GM11168 (cell line): Measurements from ENCODE around the gene JTB.

Experiments
- in situ Hi-C: fragments of 300-500 bp; cut with MboI; formaldehyde crosslinking; loops from one replicate; pipeline ENCODE4 v1.12.0; 2022; ENCODE audit warnings: low sequenced_read_pairs; ENCODE audit not compliant: unreplicated experiment

JTB gene

DNA sequence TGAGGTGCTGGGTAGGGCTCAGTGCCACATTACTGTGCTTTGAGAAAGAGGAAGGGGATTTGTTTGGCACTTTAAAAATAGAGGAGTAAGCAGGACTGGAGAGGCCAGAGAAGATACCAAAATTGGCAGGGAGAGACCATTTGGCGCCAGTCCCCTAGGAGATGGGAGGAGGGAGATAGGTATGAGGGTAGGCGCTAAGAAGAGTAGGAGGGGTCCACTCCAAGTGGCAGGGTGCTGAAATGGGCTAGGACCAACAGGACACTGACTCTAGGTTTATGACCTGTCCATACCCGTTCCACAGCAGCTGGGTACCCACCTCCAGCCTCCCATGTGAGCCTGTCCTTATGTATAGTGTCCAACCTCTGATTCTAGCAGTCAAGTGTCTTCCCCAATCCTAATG is 18.0 kb downstream of the JTB start:
- in situ Hi-C loops: no loop called here

DNA sequence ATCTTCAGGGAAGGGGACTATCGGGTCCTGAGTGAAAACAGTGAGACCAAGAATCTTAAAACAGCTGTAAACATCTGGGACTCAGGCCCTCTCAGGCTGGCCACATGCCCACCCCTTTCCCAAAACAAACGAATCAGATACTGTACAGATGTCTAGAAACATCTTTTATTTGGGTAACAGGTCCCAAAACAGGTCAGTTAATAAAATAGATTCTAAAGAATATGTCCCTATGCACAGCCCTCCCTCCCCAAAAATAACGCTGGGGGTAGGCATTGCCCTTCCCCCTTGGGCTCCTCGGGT is 18.6 kb downstream of the JTB start:
- in situ Hi-C loops: no loop called here

DNA sequence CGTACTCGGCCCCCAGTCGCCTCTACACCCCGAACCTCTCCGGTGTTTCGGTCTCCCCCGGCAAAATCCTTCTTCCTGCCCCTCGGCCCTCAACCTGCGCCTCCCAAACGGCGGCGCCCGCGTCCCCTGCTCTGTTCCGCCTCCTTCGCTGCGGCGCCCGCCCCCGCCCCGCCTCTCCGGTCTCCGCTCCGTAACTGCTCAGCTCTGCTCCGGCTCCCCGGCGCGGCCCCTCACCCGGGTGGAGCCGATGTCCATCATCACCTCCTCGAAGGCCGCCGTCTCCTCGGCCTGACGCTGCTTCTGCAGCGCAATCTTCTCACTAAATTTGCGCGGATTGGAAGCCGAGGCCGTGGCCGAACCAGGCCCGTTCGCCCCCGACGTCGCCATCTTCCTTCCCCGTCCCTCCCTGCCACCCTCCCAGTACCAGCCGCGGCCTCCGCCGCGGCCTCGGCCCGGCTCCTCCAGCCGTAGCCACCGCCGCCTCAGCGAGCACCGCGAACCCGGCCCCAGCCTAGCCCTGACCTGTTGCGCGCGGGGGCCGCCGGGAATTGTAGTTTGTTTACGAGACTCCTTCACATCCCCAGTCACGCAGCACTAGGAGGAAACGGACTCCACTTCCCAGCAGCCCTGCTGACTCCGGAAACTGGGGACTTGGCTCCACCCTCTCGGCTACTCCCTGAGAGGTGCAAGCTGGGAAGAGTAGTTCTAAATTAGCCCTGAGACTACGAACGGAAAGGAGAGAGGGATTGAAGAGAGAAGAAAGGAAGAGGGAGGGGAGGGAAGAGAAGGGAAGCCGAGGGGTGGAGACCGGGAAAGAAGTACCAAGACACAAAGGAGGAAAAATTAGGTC is 19.1 kb downstream of the JTB start, which contains the start of gene CRTC2:
TSS of gene CRTC2 (minus strand) at position 502 of the 850 bp plus-strand sequence. CDS start at position 387, 115 bp downstream.
- in situ Hi-C loops: no loop called here

DNA sequence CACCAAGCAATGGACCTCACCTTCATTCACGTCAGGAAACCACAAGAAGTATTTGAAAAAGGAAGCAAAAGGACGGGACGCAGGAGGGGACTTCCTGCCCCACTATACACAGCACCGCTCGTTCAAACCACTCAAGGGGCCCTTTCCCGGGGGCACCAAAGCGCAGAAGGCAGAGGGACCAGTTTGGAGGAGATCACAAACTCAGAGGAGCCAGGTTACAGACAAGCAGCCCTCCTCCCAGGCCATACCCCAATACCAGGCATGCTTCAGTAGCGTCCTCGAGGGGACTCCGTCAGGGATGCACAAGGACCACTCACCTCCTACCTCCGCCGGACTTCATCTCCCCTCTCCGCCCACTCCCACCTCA is 19.7 kb downstream of the JTB start:
- in situ Hi-C loops: no loop called here

DNA sequence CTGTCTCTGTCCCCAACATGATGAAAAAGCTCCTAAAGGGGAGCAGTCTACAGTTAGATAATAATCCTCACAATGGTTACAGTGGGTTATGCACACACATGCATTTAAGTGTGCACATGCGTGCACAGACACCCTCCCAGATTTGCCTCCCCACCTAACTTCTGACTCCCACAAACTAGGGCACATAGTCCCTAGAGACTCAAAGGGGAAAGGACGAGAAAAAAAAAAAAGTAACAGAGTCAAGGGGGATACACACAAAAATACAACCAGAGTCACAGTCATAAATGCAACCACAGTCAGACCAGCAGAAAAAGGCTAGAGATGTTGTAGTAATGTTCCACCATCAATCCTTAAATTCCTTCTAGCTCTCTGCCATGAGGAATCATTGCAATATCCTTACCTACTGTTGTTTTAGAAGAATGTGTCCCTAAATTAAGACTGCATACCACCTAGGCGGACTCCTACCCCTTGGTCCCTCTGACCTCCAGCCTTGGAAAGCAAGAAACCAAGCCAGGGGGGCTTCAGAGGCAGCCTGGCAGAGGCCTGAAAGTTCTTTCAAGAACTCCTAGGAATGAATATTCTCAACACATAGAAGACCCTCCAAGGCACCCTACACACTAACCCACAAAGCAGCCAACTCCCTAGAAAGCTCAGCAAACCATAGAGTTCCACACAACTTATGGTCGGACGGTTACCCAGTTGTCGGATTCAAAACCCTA is 20.3 kb downstream of the JTB start:
- in situ Hi-C loops: no loop called here

DNA sequence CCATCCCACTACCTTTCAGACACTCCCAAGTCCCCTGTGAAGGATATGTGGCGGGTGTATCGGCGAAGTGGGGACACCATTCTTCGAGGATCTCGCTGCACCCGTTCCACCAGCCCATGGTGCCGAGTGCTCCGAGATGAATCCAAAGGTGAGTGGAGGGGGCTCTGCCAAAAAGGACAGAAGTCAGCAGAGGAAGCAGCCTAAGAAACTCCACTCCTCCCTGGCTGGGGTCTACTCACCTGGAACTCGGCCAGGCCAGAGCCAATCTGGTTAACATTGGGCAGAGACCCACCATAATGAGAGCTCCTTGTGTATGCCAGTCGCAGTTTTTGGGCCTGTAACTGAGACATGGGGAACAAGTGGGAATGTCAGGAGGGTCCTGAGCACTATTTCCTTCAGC is 22.6 kb downstream of the JTB start:
- in situ Hi-C loops: no loop called here

DNA sequence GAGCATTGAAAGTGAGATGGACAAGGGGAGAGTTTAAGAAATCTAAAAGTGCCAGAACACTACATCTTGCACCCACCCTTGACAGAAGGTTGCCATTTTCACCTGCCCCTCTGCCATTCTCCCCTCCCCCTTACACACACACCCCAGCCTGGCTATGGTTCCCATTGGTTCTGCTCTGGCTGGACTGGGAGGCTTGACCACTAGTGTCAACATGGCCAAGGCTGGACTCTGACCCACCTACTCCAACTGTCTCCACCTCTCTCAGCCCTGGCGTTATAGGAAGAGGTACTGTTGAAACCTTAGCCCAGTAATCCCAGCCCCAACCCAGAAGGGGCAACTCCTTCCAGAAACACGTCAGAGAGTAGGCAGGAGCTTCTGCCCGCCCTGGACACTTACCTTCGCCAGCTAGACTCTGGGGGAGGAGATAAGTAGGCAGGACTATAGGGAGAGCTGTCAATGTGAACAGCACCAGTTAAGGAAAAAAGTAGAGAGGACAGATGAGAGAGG is 23.6 kb downstream of the JTB start:
- in situ Hi-C loops: no loop called here

DNA sequence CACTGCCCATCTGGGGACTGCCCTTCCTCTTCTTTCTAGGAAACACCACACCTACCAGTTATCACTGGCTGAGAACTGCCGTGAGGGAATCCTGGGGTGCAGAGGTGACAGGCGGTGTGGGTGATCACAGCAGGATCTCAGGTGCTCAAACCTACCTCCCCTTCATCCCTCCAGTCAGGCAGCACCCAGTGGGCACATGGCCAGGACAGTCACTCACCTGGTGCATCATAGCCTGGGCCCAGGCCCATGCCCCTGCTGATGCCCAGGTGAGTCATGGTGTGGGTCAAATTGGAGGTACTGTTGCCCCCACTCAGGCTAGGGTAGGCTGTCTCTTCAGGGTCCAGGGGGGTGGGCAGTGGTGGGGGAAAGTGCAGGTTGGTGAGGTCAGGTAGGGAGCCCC is 25.7 kb downstream of the JTB start:
- in situ Hi-C loops: no loop called here

DNA sequence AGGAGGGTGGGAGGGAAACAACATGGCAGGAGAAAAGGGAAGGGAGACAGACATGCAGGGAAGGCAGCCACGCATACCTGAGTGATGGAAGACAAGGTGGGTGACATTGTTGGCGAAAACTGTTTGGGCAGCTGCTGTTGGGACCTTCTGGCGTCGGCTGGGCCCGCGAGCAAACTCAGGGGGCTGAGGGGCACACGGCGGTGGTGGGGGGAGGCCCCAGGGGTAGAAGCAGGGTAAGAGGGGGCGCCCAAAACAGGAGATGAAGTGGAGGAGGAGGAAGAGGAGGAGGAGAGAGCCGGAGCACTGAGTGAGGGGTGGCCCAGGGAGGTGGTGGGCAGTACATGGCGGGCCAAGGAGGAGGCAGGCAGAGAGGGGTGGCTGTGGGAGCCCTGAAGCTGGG is 26.3 kb downstream of the JTB start:
- in situ Hi-C loops: no loop called here

DNA sequence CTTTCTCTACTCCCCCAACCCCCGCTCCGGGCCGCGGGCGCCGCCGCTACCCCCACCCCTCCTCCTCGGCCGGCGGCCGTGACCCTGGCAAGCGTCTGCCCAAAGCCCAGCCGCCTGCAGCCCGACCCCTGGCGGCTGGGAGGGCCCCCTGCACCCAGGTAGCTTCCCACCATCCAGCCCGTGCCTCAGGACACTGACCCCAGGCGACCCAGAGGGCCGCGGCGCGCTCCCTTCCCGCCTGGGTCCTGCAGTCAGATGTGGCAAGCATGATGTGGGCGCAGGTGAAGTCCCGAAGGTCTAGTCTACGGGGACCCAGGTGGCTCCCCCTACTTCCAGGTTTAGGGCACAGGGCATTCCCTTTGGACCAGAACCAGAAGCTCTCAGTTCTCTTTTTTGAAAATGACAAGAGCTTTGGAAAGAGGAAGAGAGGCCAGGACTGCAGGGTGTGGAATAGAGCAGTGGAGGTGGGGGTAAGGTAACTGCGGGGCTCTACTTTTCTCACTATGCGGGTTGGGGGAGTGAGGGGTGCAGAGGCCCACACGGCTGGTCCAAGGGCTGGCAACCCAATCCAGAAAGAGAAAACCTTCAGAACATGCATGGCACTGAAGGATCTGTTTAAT is 30.7 kb downstream of the JTB start, which contains the start of gene DENND4B:
TSS of gene DENND4B (minus strand) at position 97 of the 620 bp plus-strand sequence. CDS start 2,344 bp downstream, outside the sequence.
- in situ Hi-C loops: no loop called here

DNA sequence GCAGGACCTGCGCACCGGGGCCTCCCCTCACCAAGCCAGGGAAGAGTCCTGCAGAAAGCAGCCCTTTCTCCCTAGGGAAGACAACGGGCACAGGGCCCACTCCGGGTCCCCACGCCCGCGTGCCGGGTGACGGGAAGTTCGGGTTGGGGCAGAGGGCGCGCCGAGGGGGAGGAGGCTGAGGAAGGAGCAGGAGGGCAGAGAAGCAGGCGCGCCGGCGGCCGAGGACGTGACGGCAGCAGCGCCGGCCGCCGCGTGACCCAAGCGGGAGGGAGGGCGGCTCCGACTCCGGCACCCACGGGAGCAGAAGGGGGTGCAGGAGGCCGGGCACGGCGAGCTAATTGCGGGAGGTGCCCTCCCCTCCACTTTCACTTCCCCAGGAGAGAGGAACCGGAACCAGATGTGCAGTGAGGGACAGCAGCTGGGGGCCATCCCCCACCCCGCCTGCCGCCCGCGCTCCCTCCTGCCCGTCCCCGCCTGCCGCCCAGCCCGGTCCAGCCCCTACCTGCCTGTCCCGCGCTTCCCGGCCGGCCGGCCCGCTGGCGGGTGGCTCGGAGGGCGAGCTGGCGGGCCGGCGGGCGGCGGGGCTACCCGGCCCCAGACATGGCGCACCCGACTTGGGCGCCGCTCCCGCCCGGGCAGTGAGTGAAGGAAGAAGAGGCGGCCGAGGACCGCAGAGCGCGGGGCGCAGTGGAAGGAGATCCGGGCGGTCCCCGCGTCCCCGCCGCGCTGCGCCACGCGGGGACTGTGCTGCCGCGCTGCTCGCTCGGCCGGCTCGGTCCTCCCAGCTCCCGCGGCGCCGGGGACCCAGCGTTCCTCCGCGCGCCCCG is 31.5 kb downstream of the JTB start:
- in situ Hi-C loops: no loop called here

DNA sequence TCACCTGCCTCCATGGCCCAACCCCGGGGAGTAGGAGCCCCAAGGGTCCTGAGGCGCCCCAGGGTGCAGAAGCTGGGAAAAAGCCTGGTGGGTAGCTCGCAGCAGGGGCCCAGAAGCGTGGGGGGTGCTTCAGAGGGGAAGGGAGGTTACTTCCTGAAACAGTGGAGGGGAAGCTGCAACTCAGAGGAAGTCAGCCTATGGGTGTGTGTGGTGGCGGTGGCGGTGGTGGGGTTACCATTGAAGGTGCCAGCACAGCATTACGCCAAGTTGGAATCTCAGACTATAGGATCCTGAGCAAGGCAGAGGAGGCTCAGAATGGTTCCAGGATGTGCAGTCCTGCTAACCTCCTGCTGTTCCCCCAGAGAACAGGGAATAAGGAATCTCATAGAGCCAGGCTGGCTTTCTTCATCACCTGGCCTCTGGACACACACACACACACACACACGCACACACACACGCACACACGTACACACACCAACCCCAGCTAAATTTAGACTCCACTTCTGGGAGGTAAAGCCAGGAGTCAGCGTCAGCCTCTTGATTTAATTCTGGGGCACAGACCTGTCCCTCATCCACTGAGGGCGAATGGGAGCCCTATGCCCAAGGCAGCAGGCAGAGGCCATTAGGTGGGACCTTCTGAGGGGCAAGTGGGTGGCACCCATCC is 32.2 kb downstream of the JTB start:
- in situ Hi-C loops: no loop called here

DNA sequence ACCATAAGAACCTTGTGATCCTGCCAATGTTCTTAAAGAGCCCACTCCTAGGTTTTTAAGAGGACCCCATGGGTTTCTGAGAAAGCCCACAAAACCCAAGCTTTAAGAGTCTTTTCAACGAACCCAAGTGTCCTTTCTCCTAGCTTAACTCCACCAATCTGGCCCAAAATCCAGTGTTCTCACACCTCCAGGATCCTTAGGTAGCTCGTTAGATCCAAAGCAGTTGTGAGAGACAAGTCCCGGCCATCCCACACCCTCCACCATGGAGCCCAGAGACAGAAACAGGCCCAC is 32.7 kb downstream of the JTB start:
- in situ Hi-C loops: no loop called here

DNA sequence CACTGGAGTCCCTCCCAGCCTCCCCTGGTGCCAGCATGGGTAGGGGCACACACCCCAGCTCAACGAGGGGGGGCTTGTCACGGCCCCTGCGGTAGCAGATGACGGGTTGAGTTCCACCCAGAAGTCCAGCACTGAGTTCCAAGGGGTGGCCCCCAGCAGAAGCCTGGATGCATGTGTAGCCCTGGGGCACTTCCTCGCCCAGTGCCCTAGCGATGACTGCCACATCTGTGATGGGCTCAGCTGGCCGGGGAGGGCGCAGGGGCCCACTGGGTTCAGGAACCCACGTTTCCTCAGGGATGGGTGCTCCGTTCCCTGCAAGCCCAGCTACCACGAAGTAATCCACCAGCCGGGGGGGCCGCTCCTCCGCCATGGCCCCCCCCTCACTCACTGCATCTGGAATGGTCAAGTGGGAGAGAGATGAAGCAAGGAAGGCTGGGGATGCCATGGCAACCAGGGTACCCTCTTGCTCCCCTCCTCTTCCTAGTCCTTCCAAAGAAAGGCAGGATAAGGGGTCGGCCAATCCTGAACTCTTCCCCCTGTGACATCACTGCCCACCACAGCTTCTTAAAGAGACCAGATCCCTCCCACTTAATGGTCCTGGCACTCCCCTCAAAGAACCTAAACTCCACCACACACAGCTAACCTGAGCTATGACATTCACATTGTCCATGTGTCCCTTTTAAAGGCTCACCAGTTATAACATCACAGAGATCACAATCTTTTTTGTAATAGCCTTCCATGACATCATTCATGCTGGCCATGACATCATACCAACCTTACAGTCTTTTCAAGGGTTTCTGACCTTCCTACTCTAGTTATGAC is 33.3 kb downstream of the JTB start:
- in situ Hi-C loops: no loop called here

DNA sequence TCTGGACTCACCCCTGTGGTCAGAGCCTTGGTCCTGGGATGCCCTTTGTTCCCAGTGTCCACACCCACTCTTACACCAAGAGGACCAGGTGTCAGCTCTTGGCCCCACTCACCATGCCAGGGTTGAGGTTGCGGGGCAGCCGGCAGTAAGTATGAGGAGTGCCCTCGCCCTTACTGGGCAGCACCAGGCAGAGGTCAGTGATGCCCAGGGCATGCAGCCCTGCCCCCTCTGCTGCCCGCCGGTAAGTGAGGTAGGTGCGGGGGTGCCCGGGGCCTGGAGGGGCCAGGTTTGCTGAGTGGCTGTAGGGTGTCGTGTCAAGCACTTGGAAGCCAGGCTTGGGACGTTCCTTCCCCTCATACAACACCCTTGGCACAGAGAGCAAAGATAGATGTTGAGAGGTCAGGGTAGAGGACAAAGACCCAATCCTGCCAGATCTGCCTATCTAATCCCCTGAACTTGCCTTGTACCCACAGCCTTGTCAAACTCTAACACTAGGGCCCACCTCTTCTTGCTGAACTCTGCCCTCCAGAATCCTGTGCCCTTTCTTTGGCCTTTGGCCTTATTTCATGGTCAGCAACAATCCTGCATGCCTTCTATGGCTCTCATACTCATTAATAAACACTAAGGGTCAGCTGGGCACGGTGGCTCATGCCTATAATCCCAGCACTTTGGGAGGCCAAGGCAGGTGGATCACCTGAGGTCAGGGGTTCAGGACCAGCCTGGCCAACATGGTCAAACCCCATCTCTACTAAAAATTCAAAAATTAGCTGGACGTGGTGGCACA is 34.5 kb downstream of the JTB start:
- in situ Hi-C loops: no loop called here

DNA sequence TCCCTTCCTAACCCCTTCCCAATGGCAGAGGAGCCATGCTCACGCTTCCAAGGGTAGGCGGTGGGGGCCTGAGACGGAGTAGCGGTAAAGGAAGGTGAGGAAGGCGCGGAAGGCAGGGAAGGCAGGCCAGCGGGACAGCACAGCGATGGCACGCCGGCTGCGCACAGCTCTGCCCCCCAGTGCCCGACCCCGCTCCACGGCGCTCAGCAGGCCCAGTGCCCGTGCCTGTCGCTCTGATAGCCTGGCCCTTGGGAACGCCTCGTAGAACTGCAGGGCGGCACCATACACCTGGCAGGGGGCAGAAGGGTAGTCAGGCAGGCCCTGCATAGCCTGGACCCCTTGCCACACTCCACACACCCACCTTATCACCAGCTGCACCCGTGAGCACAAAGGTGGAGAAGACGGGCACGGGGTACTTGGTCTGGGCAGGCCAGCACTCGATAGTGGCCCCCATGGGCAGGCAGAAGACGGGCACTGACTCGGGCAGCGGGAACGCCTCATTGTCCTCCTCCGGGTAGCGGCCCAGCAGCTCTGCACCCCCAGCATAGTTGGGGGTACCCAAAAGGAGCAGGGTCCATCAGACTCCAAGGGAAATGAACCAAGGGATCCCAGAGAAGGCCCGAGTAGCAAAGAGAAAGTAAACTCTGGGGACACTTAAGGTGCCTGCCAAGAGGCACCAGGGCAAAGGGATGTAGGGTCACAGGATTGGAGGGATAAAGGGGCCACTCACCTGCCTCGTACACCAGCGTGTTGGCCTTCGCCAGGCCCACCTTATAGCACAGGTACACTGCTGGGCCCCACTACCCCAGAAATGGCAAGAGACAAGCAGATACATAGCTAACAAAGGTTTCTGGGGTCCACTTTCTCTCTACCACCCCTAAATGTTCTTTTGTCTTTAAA is 35.4 kb downstream of the JTB start:
- in situ Hi-C loops: no loop called here

DNA sequence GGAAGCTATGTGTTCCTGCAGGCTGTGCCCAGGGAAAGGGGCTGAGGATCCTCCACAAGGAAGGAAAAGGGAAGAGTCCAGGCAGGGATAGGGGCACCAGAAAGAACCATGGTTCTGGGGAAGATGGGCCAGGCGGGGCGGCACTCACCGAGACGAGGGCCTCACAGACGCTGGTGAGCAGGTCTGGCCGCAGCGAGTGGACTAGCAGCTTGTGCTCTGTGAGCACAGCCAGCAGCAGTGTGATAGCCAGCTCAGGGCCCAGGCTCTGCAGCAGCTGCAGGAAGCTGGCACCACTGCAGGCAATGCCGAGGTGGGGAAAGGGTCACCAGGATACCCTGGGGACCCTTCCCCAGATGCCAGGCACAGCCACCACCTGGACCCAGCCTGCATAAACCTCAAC is 36.7 kb downstream of the JTB start:
- in situ Hi-C loops: no loop called here
